Stimulated activated CD8-positive, alpha-beta memory T cell treated with anti-CD3 and anti-CD28 coated beads, Interleukin-2, amount 100 ng/mL, for 48 hours (primary cell): Measurements from ENCODE around the gene CKLF.

ENCODE experiments used
- DNase-seq, 2 donors: peaks; one replicate each; pipeline ENCODE4 v3.0.0-alpha.2; 2020; ENCODE audit warnings: low read depth in 2 of 2

Gene CKLF

GRCh38 chr16:66517586-66518263 is 34.7 kb upstream of the CKLF start:
- DNase-seq: no peak

- DNase-seq: no peak
Measured at GRCh38 chr16:66519482-66520373, 32.6 kb upstream of the CKLF start.

GRCh38 chr16:66520406-66521170 is 31.8 kb upstream of the CKLF start:
- no peak for DNase-seq

GRCh38 chr16:66521252-66521713 is 31.1 kb upstream of the CKLF start:
- no peak for DNase-seq

- peak; percentile 88 to 95 for DNase-seq
Measured at GRCh38 chr16:66521951-66522771, 30.2 kb upstream of the CKLF start.

- DNase-seq: no peak
Measured at GRCh38 chr16:66522816-66523590, 29.4 kb upstream of the CKLF start.

GRCh38 chr16:66523861-66524354 is 28.5 kb upstream of the CKLF start:
- no peak for DNase-seq

- DNase-seq: no peak
Measured at GRCh38 chr16:66524601-66525164, 27.7 kb upstream of the CKLF start.

GRCh38 chr16:66525396-66526180 is 26.8 kb upstream of the CKLF start:
- DNase-seq: no peak

- no peak for DNase-seq
Measured at GRCh38 chr16:66528294-66528693, 24.1 kb upstream of the CKLF start.

- no peak for DNase-seq
Measured at GRCh38 chr16:66529475-66529874, 22.9 kb upstream of the CKLF start.

- DNase-seq: no peak
Measured at GRCh38 chr16:66534376-66534799, 18.0 kb upstream of the CKLF start.

GRCh38 chr16:66536525-66536924 is 15.9 kb upstream of the CKLF start:
- no peak for DNase-seq

- no peak for DNase-seq
Measured at GRCh38 chr16:66537236-66537635, 15.1 kb upstream of the CKLF start.

GRCh38 chr16:66538910-66539309 is 13.5 kb upstream of the CKLF start:
- DNase-seq: no peak

- no peak for DNase-seq
Measured at GRCh38 chr16:66539623-66540469, 12.5 kb upstream of the CKLF start.

GRCh38 chr16:66541388-66542355 is 10.7 kb upstream of the CKLF start:
- no peak for DNase-seq
